Fibroblast of mammary gland (primary cell): Measurements from ENCODE around the gene MAP6D1.
A peak's percentile ranks its signal among the peaks of the same experiment; 100 is the strongest.

Source experiments
- DNase-seq: peaks from one replicate; pipeline ENCODE4 v3.0.0-alpha.2; 2010; ENCODE audit warnings: low read depth
- H3K4me3 ChIP-seq: 2 replicates; pipeline ENCODE4 v1.5.1; 2011; ENCODE audit warnings: low read depth, mild to moderate bottlenecking, low read length, moderate library complexity; ENCODE audit not compliant: control insufficient read depth
- CTCF ChIP-seq: conservative IDR thresholded peaks from 2 replicates; pipeline ENCODE4 v1.5.1; 2011; ENCODE audit warnings: low read depth, low read length, inconsistent platforms; ENCODE audit not compliant: control insufficient read depth, insufficient read depth

Gene MAP6D1

DNA sequence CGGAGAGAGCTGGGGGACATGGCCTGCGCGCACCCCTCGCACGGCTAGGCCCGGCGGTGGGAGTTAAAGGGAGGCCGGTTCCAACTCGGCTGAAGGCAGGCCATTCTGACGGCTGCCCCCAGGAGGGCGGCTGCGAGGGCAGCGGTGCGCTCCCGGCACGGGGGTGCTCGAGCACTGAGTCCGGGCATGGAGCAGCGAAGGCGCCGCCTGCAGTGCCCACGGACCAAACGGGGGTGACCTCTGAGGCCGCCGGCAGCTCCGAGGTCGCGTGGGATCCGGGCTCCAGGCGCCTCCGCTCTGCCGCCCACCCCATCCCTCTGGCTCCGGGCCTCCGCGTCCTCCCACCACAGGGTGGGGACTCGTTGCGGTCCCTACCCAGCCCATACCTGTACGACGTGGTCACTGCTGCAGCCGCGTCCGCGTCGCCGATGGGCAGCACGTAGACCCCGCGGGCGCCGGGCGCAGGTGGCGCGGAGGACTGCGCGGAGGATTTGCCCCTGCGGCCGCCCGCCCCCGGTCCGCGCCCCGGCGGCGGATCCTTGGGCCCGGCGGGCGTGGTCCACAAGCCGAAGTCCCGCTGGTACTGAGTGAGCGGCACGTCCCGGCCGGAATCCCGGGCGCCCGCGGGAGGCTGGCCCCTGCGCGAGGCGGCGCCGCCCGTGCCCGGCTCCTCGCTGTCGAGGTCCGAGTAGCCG, 469 bp downstream of the MAP6D1 start:
- no peak for TF ChIP-seq CTCF
- peak overlapping the region; percentile 55 for H3K4me3 ChIP-seq
- DNase-seq = no peak

DNA sequence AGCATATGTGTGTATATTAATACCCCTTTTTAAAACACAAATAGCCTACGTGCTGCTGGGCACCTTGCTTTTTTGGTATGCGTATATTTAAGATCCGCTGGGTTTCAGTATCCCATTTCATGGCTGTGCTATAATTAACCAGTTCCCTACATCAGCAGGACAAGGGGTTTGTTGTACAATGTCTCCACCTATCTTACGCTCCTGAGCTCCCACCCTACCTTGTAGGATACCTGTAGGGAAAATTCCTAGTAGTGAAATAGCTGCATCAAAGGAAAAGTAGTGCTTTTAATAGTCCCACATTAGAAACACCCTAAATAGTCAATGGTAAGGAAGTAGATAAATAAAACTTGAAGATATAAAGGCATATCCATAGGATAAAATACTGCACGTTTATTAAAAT, 1.4 kb downstream of the MAP6D1 start:
- TF ChIP-seq CTCF = no peak
- H3K4me3 ChIP-seq = no peak overlapping the region
- DNase-seq = no peak

DNA sequence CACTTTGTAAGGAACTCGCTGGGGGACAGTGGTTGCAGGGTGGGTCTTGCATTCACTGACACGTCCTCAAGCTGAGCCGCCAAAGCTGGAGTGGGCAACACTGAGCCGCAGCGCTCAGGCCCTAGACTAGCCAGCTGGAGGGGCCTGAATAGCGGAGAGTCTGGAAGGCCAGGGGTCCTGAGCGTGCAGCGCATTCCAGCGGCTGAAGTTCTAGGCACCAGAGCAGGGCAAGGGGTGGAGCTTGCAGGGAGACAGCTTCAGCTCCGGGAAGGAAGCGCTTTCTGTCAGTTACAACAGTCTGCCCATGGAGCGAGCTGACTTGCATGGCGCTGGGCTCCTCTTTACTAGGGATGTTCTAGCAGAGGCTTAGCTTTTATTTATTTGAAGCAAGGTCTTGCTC, 2.7 kb downstream of the MAP6D1 start:
- H3K4me3 ChIP-seq = no peak overlapping the region
- no peak for TF ChIP-seq CTCF
- DNase-seq = no peak

- no peak for TF ChIP-seq CTCF
Measured at GRCh38 chr3:183819831-183820230, 5.5 kb downstream of the MAP6D1 start.

GRCh38 chr3:183818706-183819624, 6.4 kb downstream of the MAP6D1 start:
- no peak overlapping the region for H3K4me3 ChIP-seq
- no peak for TF ChIP-seq CTCF
- no peak for DNase-seq

More at GRCh38 chr3:183819831-183820230, 5.5 kb downstream of the MAP6D1 start:
- no peak for DNase-seq
- no peak overlapping the region for H3K4me3 ChIP-seq

GRCh38 chr3:183818041-183818620, 7.2 kb downstream of the MAP6D1 start:
- TF ChIP-seq CTCF = no peak
- no peak overlapping the region for H3K4me3 ChIP-seq
- no peak for DNase-seq
